Motor neuron (in vitro differentiated cells): ENCODE measurements around the gene GGT6. TPM values are rescaled to one million over a fixed set of nuclear protein-coding genes. Genes with fewer than 3 reads are reported as not detected.
"Not testable (repeated sequence)": the region's sequence is repeated elsewhere in the genome, so short reads cannot be mapped to it uniquely, and the experiment has no call there.

ENCODE experiments used
- ATAC-seq, 8 experiments: fragments of 200-7000 bp; cut with Tn5 transposase; replicated peaks in 6 of 8; 2 replicates each; pipeline ENCODE4 v1.8.0; 2021; ENCODE audit warnings: mild to moderate bottlenecking in 8 of 8, moderate library complexity in 8 of 8
- H3K27ac ChIP-seq, 2 donors: fragments of 250-450 bp; sonication (Bioruptor Pico); 2 replicates each; pipeline ENCODE4 v1.9.0; 2021; ENCODE audit warnings: antibody characterized with exemption in 2 of 2, mild to moderate bottlenecking in 2 of 2, moderate library complexity in 1 of 2
- H3K4me1 ChIP-seq, 2 donors: fragments of 250-450 bp; sonication (Bioruptor Pico); replicated peaks in 1 of 2; 2 replicates each; pipeline ENCODE4 v1.6.1; 2021; ENCODE audit warnings: antibody characterized with exemption in 2 of 2, mild to moderate bottlenecking in 2 of 2, moderate library complexity in 1 of 2
- H3K4me3 ChIP-seq, 5 donors: fragments of 250-450 bp; sonication (Bioruptor Pico); 2 replicates each; pipeline ENCODE4 v1.9.0; 2021; ENCODE audit warnings: antibody characterized with exemption in 5 of 5, mild to moderate bottlenecking in 5 of 5, moderate library complexity in 4 of 5
- WGBS, 10 experiments: fragments of 450-650 bp; shearing (Covaris generic); methylation state at CpG; one replicate each; pipeline ENCODE4 v1.0.0; 2022; 5-methylcytosine and 5-hydroxymethylcytosine counted together
- in situ Hi-C, 9 experiments: fragments of 400-800 bp; cut with MboI; loops; one replicate each; pipeline ENCODE4 v1.15.0; 2021; ENCODE audit warnings: low sequenced_read_pairs in 9 of 9, low pct_unique_long_range_greater_than_20kb in 2 of 9; ENCODE audit not compliant: unreplicated experiment in 9 of 9
- total RNA-seq, 8 experiments: library from RNA; unstranded; fragments of 300-600 nt; gene quantifications; 2 replicates each; pipeline versions ENCODE4 v1.2.3 to v1.2.4, GENCODE V29; 2022

Gene GGT6
- total RNA-seq, 8 experiments from 2014 or later, result 0.13 to 1.00 (median 0.20) TPM; not detected in 1

DNA sequence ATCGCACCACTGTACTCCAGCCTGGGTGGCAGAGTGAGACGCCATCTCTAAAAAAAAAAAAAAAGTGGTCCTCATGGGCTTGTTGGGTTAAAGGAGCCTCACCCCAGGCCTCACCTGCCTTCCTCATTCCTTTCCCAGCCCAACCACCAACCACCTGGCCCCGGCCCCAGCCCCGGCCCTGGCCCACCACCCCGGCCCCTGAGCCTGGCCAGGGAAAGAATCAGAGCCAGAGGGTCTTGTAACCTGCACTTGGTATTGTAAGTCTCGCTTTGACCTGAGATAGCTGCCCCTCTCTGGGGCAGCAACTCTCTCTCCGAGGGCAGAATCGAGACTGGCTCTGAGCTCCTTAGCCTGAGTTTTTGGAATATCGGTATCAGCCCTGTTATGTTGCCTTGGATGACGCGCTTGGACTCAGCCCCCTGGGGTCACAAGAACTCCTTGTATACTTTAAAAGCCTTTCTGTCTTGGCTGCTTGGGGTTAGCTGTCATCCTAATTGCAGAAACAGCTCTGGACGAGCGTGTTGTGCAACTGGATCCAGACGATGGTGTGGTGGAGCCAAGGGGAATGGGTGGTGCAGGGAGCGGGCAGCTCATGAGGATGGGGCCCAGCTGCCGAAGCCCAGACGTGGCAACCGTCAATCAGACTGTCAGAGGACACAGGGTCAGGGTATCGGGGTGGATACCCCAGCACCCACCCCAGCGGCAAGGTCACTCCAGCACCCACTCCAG is 38.6 kb upstream of the GGT6 start:
- Histone ChIP-seq H3K4me3 (no peak overlapping the region), H3K27ac (peak overlapping the region in 1 of 2 donors; percentile 79), H3K4me1 (peaks cover 22 to 34% of the 10 kb centered on the region in 2 donors)
- 8 to 95% (median 80%) methylated on average over 2 to 9 of the region's 20 CpGs; no CpG with 5 or more reads in 5 of the 10 experiments for WGBS, 10 experiments
- ATAC-seq, result peak in 2 of 8 experiments; percentile 59 to 67
- in situ Hi-C loops, result no loop called here

DNA sequence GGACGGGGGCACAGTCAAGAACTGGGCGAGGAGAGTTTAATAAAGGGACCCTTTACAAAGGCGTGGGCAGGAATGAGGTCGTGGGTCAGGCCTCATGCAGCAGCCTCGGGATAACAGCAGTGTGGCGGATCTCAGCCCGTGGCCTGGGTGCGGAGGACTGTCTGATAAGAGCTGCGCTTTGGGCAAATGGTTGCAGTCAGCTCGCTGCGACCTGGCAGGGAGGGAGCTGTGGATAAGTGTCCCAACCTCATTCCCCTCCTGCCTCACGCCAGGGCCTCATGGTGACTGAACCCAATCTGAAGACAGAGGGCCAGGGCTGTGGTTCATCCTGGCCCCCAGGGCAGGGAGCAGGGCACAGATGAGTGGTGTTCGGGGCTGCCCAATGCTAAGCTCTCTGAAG is 37.6 kb upstream of the GGT6 start:
- no peak overlapping the region for H3K27ac ChIP-seq
- no peak for ATAC-seq
- no peak overlapping the region for H3K4me3 ChIP-seq
- H3K4me1 ChIP-seq, result peaks cover 22 to 39% of the 10 kb centered on the region in 2 donors
- WGBS, 10 experiments, result 60 to 100% (median 80%) methylated on average over 1 to 10 of the region's 13 CpGs; no CpG with 5 or more reads in 1 of the 10 experiments
- in situ Hi-C loops, result no loop called here

- no peak for ATAC-seq
- 60 to 100% (median 89%) methylated on average over 1 to 8 of the region's 36 CpGs; no CpG with 5 or more reads in 6 of the 10 experiments for WGBS, 10 experiments
- in situ Hi-C loops, result no loop called here
- Histone ChIP-seq H3K4me1 (peaks cover 22 to 43% of the 10 kb centered on the region in 2 donors), H3K27ac (no peak overlapping the region), H3K4me3 (no peak overlapping the region)
These were observed 36.4 kb upstream of the GGT6 start for GRCh38 chr17:4596636-4597380.

- not testable (repeated sequence) for ATAC-seq
These were observed 35.4 kb upstream of the GGT6 start for GRCh38 chr17:4595685-4596342.

GRCh38 chr17:4594931-4595684 is 34.7 kb upstream of the GGT6 start:
- no peak overlapping the region for H3K4me3 ChIP-seq
- peaks cover 14 to 39% of the 10 kb centered on the region in 2 donors for H3K4me1 ChIP-seq
- ATAC-seq, result no peak
- H3K27ac ChIP-seq, result no peak overlapping the region
- 0 to 80% (median 61%) methylated on average over 1 to 15 of the region's 29 CpGs; no CpG with 5 or more reads in 6 of the 10 experiments for WGBS, 10 experiments
- in situ Hi-C loops, result no loop called here

More at GRCh38 chr17:4595685-4596342, 35.4 kb upstream of the GGT6 start:
- in situ Hi-C loops, H3K4me3 ChIP-seq, H3K27ac ChIP-seq: not testable (repeated sequence)
- H3K4me1 ChIP-seq, result peaks cover 21 to 46% of the 10 kb centered on the region in 2 donors
- 92 to 100% (median 100%) methylated on average over 1 to 6 of the region's 23 CpGs; no CpG with 5 or more reads in 7 of the 10 experiments for WGBS, 10 experiments

DNA sequence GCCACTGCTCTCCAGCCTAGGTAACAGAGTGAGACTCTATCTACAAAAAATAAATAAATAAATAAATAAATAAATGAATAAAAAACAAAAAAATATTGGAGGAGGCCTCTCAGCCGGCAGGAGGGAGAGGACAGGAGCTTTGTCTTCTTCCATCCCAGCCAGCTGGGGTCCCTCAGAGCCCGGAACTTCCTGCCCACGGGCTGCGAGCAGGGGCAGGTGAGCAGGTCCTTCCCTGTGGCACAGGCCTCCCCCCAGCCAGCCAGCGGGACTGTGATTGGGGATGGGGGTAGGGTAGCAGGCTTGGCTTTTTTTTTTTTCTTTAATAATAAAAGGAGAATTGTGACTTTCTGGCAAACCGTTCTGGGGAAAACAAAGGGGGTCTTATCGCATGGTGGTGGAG is 34.0 kb upstream of the GGT6 start:
- whole genome bisulfite sequencing, 10 experiments, result 53 to 85% (median 80%) methylated on average over 1 to 6 of the region's 7 CpGs; no CpG with 5 or more reads in 5 of the 10 experiments
- H3K27ac ChIP-seq, result no peak overlapping the region
- in situ Hi-C loops, result no loop called here
- no peak for ATAC-seq
- H3K4me3 ChIP-seq, result no peak overlapping the region
- H3K4me1 ChIP-seq, result peaks cover 7 to 32% of the 10 kb centered on the region in 2 donors

GRCh38 chr17:4593021-4593421 is 32.6 kb upstream of the GGT6 start:
- Histone ChIP-seq H3K4me3 (no peak overlapping the region), H3K27ac (no peak overlapping the region), H3K4me1 (peaks cover 0 to 23% of the 10 kb centered on the region in 2 donors)
- in situ Hi-C loops, result no loop called here
- peak in 1 of 8 experiments; percentile 1 for ATAC-seq
- WGBS, 10 experiments, result 50 to 100% (median 85%) methylated on average over 1 to 4 of the region's 14 CpGs; no CpG with 5 or more reads in 7 of the 10 experiments

GRCh38 chr17:4592240-4593005 is 32.0 kb upstream of the GGT6 start:
- ATAC-seq, result no peak
- in situ Hi-C loops, result no loop called here
- H3K4me3 ChIP-seq, result no peak overlapping the region
- 0 to 100% (median 51%) methylated on average over 1 to 6 of the region's 11 CpGs; no CpG with 5 or more reads in 2 of the 10 experiments for WGBS, 10 experiments
- no peak overlapping the region for H3K27ac ChIP-seq
- H3K4me1 ChIP-seq, result peaks cover 0 to 23% of the 10 kb centered on the region in 2 donors

DNA sequence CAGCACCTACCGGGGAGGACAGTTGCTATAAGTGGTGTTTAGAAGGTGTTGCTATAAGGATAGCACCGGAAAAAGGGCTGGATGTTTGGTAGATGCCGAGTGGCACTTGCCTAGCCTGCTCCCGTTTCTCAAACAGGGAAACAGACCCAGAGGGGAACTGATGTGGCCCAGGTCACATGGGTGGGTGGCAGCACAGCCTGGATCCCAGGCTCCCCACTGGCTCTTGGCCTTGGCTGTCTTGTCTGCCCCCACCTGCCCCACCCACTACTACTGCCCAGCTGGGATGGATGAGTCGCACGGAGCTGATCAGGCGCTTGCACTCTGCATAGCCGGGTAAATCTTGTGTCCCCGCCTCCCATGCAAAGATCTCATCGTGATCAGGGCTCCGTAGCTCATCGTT is 31.2 kb upstream of the GGT6 start:
- Histone ChIP-seq H3K4me3 (no peak overlapping the region), H3K27ac (no peak overlapping the region), H3K4me1 (peaks cover 0 to 23% of the 10 kb centered on the region in 2 donors)
- 0 to 71% (median 49%) methylated on average over 1 to 9 of the region's 12 CpGs; no CpG with 5 or more reads in 6 of the 10 experiments for WGBS, 10 experiments
- in situ Hi-C loops, result no loop called here
- ATAC-seq, result peak; percentile 69 to 92 (median 90)

DNA sequence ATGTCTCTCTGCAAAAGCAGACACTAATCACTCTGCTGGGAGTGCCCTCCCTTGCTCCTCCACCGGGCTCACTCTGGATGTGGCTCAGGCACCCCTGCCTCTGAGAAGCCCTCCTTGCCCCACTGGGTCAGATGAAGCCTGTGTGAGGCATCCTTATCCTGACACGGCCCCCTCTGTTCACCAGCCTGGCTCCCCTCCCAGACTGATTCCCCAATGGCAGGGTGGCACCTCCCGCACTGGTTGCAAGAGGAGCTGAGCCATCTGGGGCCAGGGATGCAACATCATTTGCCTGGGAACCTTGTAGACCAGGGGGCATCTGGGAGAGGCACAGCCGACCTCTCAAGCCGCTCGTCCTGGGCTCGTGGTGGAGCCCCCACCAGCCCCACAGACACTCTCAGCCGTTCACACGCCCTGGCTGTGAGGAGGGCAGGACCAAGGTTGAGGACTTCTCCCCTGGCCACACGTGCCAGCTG is 30.6 kb upstream of the GGT6 start:
- Histone ChIP-seq H3K4me1 (peaks cover 0 to 23% of the 10 kb centered on the region in 2 donors), H3K27ac (no peak overlapping the region), H3K4me3 (no peak overlapping the region)
- 55 to 100% (median 100%) methylated on average over 1 to 3 of the region's 10 CpGs; no CpG with 5 or more reads in 5 of the 10 experiments for WGBS, 10 experiments
- in situ Hi-C loops, result no loop called here
- no peak for ATAC-seq

DNA sequence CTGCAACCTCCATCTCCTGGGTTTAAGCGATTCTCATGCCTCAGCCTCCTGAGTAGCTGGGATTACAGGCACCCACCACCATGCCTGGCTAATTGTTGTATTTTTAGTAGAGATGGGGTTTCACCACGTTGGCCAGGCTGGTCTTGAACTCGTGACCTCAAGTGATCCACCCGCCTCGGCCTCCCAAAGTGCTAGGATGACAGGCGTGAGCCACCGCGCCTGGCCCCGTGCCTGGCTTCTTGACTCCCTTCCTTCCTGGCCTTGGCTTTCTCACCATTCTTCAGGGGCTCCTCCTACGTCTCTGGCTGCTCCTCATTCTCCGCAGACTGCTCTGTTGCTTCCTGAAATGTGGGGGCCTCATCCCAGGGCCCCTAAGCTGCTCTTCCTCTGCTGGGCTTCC is 29.7 kb upstream of the GGT6 start:
- in situ Hi-C loops, ATAC-seq, H3K27ac ChIP-seq, H3K4me3 ChIP-seq: not testable (repeated sequence)
- peaks cover 0 to 23% of the 10 kb centered on the region in 2 donors for H3K4me1 ChIP-seq
- 60 to 100% (median 93%) methylated on average over 1 to 3 of the region's 11 CpGs; no CpG with 5 or more reads in 5 of the 10 experiments for WGBS, 10 experiments
